Measurements from ENCODE around the gene C1R.
"Not testable (repeated sequence)": the region's sequence is repeated elsewhere in the genome, so short reads cannot be mapped to it uniquely, and the experiment has no call there.

The C1R gene

DNA sequence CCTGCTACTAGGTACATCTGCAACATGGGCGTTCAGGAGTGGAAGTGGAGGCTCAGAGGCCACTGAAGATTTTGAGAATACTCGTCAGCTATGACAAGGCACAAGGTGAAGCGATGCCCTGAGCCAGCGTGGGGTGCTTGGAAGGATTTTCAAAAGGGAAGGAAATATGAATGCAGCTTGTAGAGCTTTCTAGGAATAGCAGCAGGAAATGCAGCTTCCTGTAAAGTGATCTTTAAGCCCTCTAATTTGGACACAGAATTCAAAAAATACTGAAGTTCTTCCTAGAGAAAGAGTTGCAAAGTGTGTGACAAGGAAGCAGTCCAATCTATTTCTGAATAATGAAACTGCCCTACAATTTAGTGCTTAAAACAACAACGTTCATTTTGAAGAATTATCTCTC lies 44.9 kb downstream of the C1R start:
- H3K27me3 ChIP-seq (ENCODE audit: insufficient read depth, low read length), result no peaks in the 10 kb centered on the region
- no peaks in the 10 kb centered on the region for H3K36me3 ChIP-seq (ENCODE audit: insufficient read depth, low read length)
- H2AFZ ChIP-seq (ENCODE audit: low read depth, low read length), result no peak overlapping the region
- H3K4me1 ChIP-seq (ENCODE audit: insufficient read depth, low read length), result no peaks in the 10 kb centered on the region
- H3K9me3 ChIP-seq (ENCODE audit: low read length), result no peaks in the 10 kb centered on the region
- H3K4me3 ChIP-seq (ENCODE audit: low read length), result no peak overlapping the region

DNA sequence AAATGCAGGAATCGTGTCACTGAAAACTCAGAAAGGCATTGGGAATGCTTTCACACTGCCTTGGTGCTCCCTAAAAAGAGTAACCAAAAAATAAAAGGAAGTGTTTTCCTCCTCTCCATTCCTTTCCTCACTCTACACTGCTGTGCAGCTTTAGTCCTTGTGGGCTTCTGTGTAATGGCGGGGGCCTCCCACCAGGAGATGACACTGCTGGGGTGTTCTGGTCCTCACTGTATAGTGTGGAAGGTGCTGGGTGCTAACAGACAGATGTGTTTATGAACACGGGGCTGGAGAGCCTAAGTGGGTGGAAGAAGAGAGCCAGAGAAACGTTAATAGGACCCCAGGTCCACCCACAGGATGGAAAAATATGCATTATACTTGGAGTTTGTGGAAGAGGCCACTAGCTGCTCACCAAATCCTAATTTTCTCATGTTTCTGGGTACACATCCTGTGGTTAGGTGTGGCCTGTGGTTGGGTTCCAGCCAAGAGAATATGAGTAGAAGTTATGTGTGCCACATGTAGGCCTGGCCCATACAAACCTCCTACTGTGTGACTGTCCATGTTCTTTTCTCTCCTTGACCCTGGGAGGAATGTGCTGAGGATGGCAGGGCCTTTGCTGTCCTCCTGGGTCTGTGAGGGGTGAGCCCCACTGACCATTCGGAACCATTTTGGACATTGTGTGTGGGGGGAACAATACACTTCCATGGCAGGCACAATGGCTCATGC lies 45.7 kb downstream of the C1R start:
- Histone ChIP-seq H3K4me3 (ENCODE audit: low read length) (no peak overlapping the region), H3K4me1 (ENCODE audit: insufficient read depth, low read length) (no peaks in the 10 kb centered on the region), H2AFZ (ENCODE audit: low read depth, low read length) (no peak overlapping the region), H3K36me3 (ENCODE audit: insufficient read depth, low read length) (no peaks in the 10 kb centered on the region), H3K27me3 (ENCODE audit: insufficient read depth, low read length) (no peaks in the 10 kb centered on the region), H3K9me3 (ENCODE audit: low read length) (no peaks in the 10 kb centered on the region)

DNA sequence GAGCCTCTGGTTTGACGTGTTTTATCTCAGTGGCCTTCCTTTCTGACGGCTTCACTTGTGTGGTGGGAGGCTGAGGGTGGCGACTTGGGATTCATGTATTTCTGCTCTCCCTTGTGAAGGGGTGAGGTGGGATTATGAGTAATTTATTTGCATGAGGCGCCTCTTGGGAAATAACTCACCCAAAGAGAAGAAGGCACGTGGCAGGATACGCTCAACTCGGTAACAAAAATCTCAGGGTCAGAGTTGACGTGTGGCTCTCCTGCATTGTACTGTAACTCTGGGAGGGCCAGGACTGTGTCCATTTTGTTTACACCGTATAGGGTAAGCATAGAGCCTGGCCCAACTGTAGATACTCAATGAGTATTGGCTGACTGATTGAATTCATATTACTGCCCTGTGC lies 46.3 kb downstream of the C1R start:
- H3K4me1 ChIP-seq (ENCODE audit: insufficient read depth, low read length), result no peaks in the 10 kb centered on the region
- no peak overlapping the region for H2AFZ ChIP-seq (ENCODE audit: low read depth, low read length)
- no peaks in the 10 kb centered on the region for H3K27me3 ChIP-seq (ENCODE audit: insufficient read depth, low read length)
- H3K36me3 ChIP-seq (ENCODE audit: insufficient read depth, low read length), result no peaks in the 10 kb centered on the region
- no peak overlapping the region for H3K4me3 ChIP-seq (ENCODE audit: low read length)
- H3K9me3 ChIP-seq (ENCODE audit: low read length), result no peaks in the 10 kb centered on the region

DNA sequence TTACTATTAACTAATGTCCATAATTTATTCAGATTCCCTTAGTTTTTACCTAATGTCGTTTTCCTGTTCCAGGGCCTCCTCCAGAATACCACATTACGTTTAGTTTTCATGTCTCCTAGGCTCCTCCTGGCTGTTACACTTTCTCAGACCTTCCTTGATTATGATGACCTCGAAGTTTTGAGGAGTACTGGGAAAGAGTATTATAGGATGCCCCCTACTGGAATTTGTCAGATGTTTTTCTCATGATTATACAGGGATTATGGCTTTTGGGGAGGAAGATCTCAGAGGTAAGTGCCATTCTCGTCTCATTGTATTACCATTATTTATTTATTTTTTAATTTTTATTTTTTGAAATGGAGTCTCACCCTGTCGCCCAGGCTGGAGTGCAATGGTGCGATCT lies 49.4 kb downstream of the C1R start:
- H3K36me3 ChIP-seq (ENCODE audit: insufficient read depth, low read length), result no peaks in the 10 kb centered on the region
- no peaks in the 10 kb centered on the region for H3K27me3 ChIP-seq (ENCODE audit: insufficient read depth, low read length)
- no peak overlapping the region for H3K4me3 ChIP-seq (ENCODE audit: low read length)
- H3K4me1 ChIP-seq (ENCODE audit: insufficient read depth, low read length), result no peaks in the 10 kb centered on the region
- no peaks in the 10 kb centered on the region for H3K9me3 ChIP-seq (ENCODE audit: low read length)
- H2AFZ ChIP-seq (ENCODE audit: low read depth, low read length), result no peak overlapping the region

DNA sequence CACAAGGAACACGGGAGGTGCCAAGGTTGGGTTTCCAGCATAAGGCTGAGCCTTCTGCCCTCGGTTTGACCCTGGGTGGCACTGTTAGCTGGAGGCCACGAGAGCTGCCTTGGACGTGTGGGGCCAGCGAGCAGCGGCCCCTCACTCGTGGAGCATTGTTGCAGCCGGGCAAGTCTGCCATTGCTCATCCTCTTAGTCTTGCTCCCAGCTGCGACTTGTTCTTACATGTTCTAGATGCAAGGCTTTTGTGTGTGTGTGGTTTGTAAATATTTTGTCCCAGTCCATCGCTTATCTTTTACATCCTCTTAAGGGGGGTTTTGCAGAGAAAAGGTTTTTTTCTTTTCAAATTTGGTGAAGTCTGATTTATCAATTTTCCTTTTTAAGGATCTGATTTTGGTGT lies 52.8 kb downstream of the C1R start:
- Histone ChIP-seq H3K4me1 (ENCODE audit: insufficient read depth, low read length) (no peaks in the 10 kb centered on the region), H3K27me3 (ENCODE audit: insufficient read depth, low read length) (no peaks in the 10 kb centered on the region), H3K36me3 (ENCODE audit: insufficient read depth, low read length) (no peaks in the 10 kb centered on the region), H2AFZ (ENCODE audit: low read depth, low read length) (no peak overlapping the region), H3K9me3 (ENCODE audit: low read length) (no peaks in the 10 kb centered on the region), H3K4me3 (ENCODE audit: low read length) (no peak overlapping the region)

DNA sequence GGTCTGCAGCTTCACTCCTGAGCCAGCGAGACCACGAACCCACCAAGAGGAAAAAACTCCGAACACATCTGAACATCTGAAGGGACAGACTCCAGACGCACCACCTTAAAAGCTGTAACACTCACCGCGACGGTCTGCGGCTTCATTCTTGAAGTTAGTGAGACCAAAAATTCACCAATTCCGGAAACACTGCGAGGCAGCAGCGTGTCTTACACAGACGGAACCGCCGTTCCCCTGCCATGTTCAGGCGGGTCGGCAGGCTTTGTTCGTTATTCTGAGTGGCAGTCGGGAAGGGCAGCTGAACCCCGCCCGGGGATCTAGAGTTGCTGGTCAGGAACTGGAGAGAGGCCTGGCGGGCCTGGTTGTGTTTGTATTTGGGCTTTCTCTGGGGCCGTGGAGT lies 53.7 kb downstream of the C1R start:
- Histone ChIP-seq H3K36me3 (ENCODE audit: insufficient read depth, low read length) (no peaks in the 10 kb centered on the region), H3K4me3 (ENCODE audit: low read length) (no peak overlapping the region), H3K4me1 (ENCODE audit: insufficient read depth, low read length) (no peaks in the 10 kb centered on the region), H2AFZ (ENCODE audit: low read depth, low read length) (no peak overlapping the region), H3K27me3 (ENCODE audit: insufficient read depth, low read length) (no peaks in the 10 kb centered on the region), H3K9me3 (ENCODE audit: low read length) (no peaks in the 10 kb centered on the region)

DNA sequence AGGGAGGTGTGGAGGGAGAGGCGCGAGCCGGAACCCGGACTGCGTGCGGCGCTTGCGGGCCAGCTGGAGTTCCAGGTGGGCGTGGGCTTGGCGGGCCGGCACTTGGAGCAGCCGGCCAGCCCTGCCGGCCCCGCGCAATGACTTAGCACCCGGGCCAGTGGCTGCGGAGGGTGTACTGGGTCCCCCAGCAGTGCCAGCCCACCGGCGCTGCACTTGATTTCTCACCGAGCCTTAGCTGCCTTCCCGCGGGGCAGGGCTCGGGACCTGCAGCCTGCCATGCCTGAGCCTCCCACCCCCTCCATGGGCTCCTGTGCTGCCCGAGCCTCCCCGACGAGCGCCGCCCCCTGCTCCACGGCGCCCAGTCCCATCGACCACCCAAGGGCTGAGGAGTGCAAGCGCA lies 54.8 kb downstream of the C1R start:
- not testable (repeated sequence) for H3K4me1 ChIP-seq (ENCODE audit: insufficient read depth, low read length); H2AFZ ChIP-seq (ENCODE audit: low read depth, low read length); H3K4me3 ChIP-seq (ENCODE audit: low read length); H3K36me3 ChIP-seq (ENCODE audit: insufficient read depth, low read length); H3K27me3 ChIP-seq (ENCODE audit: insufficient read depth, low read length); H3K9me3 ChIP-seq (ENCODE audit: low read length)

DNA sequence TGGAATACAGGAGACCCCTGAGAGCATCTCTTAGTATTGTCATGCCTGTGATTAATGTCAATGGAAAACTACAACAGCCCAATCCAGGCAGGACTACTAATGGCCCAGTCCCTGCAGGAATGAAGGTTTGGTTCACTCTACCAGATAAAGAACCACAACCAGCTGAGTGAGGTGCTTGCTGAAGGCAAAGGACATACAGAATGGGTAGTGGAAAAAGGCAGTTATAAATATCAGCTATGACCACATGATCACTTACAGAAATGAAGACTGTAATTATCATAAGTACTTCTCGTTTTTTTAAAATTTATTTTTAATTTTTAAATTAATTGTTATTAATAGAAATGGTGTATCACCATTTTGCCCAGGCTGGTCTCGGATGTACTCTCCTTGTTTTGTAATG lies 56.8 kb downstream of the C1R start:
- no peak overlapping the region for H3K4me3 ChIP-seq (ENCODE audit: low read length)

DNA sequence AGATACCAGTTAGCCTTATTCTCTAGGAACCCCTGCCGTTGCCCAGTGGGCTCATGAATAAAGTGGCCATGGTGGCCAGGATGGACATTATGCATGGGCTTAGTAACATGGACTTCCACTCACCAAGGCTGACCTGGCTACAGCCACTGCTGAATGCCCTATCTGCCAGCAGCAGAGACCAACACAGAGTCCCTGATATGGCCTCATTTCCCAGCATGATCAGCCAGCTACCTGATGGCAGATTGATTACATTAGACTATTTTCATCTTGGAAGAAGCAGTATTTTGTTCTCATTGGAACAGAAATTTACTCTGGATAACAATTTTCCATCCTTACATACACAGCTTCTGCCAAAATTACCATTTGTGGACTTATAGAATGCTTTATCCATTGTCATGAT lies 57.8 kb downstream of the C1R start:
- no peak overlapping the region for H2AFZ ChIP-seq (ENCODE audit: low read depth, low read length)
- H3K9me3 ChIP-seq (ENCODE audit: low read length), result no peaks in the 10 kb centered on the region
- H3K27me3 ChIP-seq (ENCODE audit: insufficient read depth, low read length), result no peaks in the 10 kb centered on the region
- no peaks in the 10 kb centered on the region for H3K4me1 ChIP-seq (ENCODE audit: insufficient read depth, low read length)
- no peak overlapping the region for H3K4me3 ChIP-seq (ENCODE audit: low read length)
- H3K36me3 ChIP-seq (ENCODE audit: insufficient read depth, low read length), result no peaks in the 10 kb centered on the region

More for the DNA sequence above, 56.8 kb downstream of the C1R start:
- no peaks in the 10 kb centered on the region for H3K27me3 ChIP-seq (ENCODE audit: insufficient read depth, low read length)
- no peaks in the 10 kb centered on the region for H3K36me3 ChIP-seq (ENCODE audit: insufficient read depth, low read length)
- no peak overlapping the region for H2AFZ ChIP-seq (ENCODE audit: low read depth, low read length)
- H3K9me3 ChIP-seq (ENCODE audit: low read length), result no peaks in the 10 kb centered on the region
- H3K4me1 ChIP-seq (ENCODE audit: insufficient read depth, low read length), result no peaks in the 10 kb centered on the region

DNA sequence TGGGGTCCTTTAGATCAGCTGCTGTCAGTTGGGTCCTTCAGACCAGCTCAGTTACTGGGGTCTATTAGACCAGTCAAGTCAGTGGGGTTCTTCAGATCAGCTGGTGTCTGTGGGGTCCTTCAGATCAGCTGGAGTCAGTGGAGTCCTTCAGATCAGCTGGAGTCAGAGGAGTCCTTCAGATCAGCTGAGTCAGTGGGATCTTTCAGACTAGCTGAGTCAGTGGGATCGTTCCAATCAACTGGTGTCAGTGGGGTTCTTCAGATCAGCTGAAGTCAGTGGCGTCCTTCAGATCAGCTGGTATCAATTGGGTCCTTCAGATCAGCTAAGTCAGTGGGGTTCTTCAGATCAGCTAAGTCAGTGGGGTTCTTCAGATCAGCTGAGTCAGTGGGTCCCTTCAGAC lies 59.3 kb downstream of the C1R start:
- H3K4me3 ChIP-seq (ENCODE audit: low read length), result no peak overlapping the region
- H3K27me3 ChIP-seq (ENCODE audit: insufficient read depth, low read length), result no peaks in the 10 kb centered on the region
- H3K9me3 ChIP-seq (ENCODE audit: low read length), result no peaks in the 10 kb centered on the region
- H3K4me1 ChIP-seq (ENCODE audit: insufficient read depth, low read length), result no peaks in the 10 kb centered on the region
- H2AFZ ChIP-seq (ENCODE audit: low read depth, low read length), result no peak overlapping the region
- no peaks in the 10 kb centered on the region for H3K36me3 ChIP-seq (ENCODE audit: insufficient read depth, low read length)

DNA sequence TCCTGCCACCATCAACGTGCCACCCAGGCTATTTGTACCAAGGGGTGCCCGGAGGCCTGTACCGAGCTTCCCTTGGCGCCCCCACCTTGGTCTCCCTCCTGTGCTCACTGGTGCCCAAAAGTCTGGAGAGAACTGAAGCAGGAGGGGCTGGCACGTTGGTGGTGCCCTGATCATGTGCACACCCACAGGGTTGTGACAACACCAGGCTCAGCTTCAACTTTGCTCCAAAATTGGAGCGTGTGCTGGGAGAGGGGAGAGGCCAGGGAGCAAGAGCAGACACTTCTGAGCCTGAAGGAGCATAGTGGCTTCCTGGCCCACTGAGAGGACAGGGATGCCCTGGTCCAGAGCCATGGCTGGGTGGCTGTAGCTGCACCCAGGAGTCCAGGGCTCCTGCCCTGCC lies 60.9 kb downstream of the C1R start:
- Histone ChIP-seq H3K27me3 (ENCODE audit: insufficient read depth, low read length) (no peaks in the 10 kb centered on the region), H3K4me1 (ENCODE audit: insufficient read depth, low read length) (no peaks in the 10 kb centered on the region), H3K36me3 (ENCODE audit: insufficient read depth, low read length) (no peaks in the 10 kb centered on the region), H3K9me3 (ENCODE audit: low read length) (no peaks in the 10 kb centered on the region), H3K4me3 (ENCODE audit: low read length) (no peak overlapping the region), H2AFZ (ENCODE audit: low read depth, low read length) (no peak overlapping the region)

Measured in neuron (in vitro differentiated cells).